GM10847 (cell line): ENCODE measurements around the gene MYH16.

Experiments used
- POLR2A ChIP-seq: IDR thresholded peaks from 2 replicates; pipeline ENCODE4 v1.6.1; 2011; ENCODE audit not compliant: insufficient read length; ENCODE audit errors: extremely low read depth

MYH16 gene

GRCh38 chr7:99326408-99326782, 53.8 kb downstream of the MYH16 start:
- TF ChIP-seq POLR2A, result no peak

- TF ChIP-seq POLR2A, result no peak
Observed at GRCh38 chr7:99331002-99331401, 58.4 kb downstream of the MYH16 start.

GRCh38 chr7:99339595-99339994, 67.0 kb downstream of the MYH16 start:
- no peak for TF ChIP-seq POLR2A

GRCh38 chr7:99340659-99341058, 68.0 kb downstream of the MYH16 start:
- TF ChIP-seq POLR2A, result no peak

- no peak for TF ChIP-seq POLR2A
Observed at GRCh38 chr7:99344061-99344647, 71.5 kb downstream of the MYH16 start.

- TF ChIP-seq POLR2A, result no peak
Observed at GRCh38 chr7:99352247-99352646, 79.6 kb downstream of the MYH16 start.

GRCh38 chr7:99355098-99355497, 82.5 kb downstream of the MYH16 start:
- no peak for TF ChIP-seq POLR2A

GRCh38 chr7:99357701-99358490, 85.3 kb downstream of the MYH16 start:
- TF ChIP-seq POLR2A, result no peak

- TF ChIP-seq POLR2A, result no peak
Observed at GRCh38 chr7:99359465-99360154, 87.0 kb downstream of the MYH16 start.
